Activated CD4-positive, alpha-beta T cell treated with anti-CD3 and anti-CD28 coated beads for 4 hours (primary cell): Measurements from ENCODE around the gene FOXK1.
"Not testable (repeated sequence)": the region's sequence is repeated elsewhere in the genome, so short reads cannot be mapped to it uniquely, and the experiment has no call there.

Experiments used
- DNase-seq, 2 donors: peaks; one replicate each; pipeline ENCODE4 v3.0.0-alpha.2; 2020

FOXK1 gene

GRCh38 chr7:4667776-4668509 lies 14.2 kb upstream of the FOXK1 start:
- no peak for DNase-seq

- no peak for DNase-seq
These were observed 13.6 kb upstream of the FOXK1 start for GRCh38 chr7:4668510-4668847.

- no peak for DNase-seq
These were observed 11.3 kb upstream of the FOXK1 start for GRCh38 chr7:4670791-4671190.

GRCh38 chr7:4675771-4676367 lies 6.2 kb upstream of the FOXK1 start:
- DNase-seq: no peak

- DNase-seq: not testable (repeated sequence)
These were observed 4.6 kb upstream of the FOXK1 start for GRCh38 chr7:4677518-4677917.

GRCh38 chr7:4681218-4681851 lies 760 bp upstream of the FOXK1 start:
- peak; percentile 6 to 20 for DNase-seq

GRCh38 chr7:4682621-4683042 lies 537 bp downstream of the FOXK1 start:
- peak; percentile 24 to 38 for DNase-seq

GRCh38 chr7:4683043-4683883 lies 1.2 kb downstream of the FOXK1 start:
- peak in 1 of 2 donors; percentile 16 for DNase-seq

GRCh38 chr7:4683884-4684565 lies 1.9 kb downstream of the FOXK1 start:
- DNase-seq: peak; percentile 44 to 55

- no peak for DNase-seq
These were observed 2.8 kb downstream of the FOXK1 start for GRCh38 chr7:4684846-4685245.

GRCh38 chr7:4685676-4686075 lies 3.6 kb downstream of the FOXK1 start:
- DNase-seq: not testable (repeated sequence)

GRCh38 chr7:4687956-4688355 lies 5.9 kb downstream of the FOXK1 start:
- no peak for DNase-seq

GRCh38 chr7:4689151-4689550 lies 7.1 kb downstream of the FOXK1 start:
- DNase-seq: no peak

GRCh38 chr7:4689668-4690067 lies 7.6 kb downstream of the FOXK1 start:
- DNase-seq: no peak

- DNase-seq: no peak
These were observed 9.1 kb downstream of the FOXK1 start for GRCh38 chr7:4690953-4691856.

GRCh38 chr7:4692055-4692454 lies 10.0 kb downstream of the FOXK1 start:
- no peak for DNase-seq

- not testable (repeated sequence) for DNase-seq
These were observed 10.5 kb downstream of the FOXK1 start for GRCh38 chr7:4692622-4693021.

- DNase-seq: no peak
These were observed 11.1 kb downstream of the FOXK1 start for GRCh38 chr7:4693152-4693551.

- DNase-seq: no peak
These were observed 11.7 kb downstream of the FOXK1 start for GRCh38 chr7:4693749-4694148.

GRCh38 chr7:4694305-4694704 lies 12.2 kb downstream of the FOXK1 start:
- no peak for DNase-seq

GRCh38 chr7:4698707-4699275 lies 16.7 kb downstream of the FOXK1 start:
- no peak for DNase-seq
